ENCODE results near the gene ADAP1. TPM values are rescaled to one million over a fixed set of nuclear protein-coding genes. Genes with fewer than 3 reads are reported as not detected.
"Not testable (repeated sequence)": the region's sequence is repeated elsewhere in the genome, so short reads cannot be mapped to it uniquely, and the experiment has no call there.

ADAP1 gene
- total RNA-seq, 1 donor from 2014 or later, result 26.9 TPM

GRCh38 chr7:909358-910329, 44.8 kb downstream of the ADAP1 start:
- TF ChIP-seq CTCF (IDR thresholded peaks at IDR 0.05; ENCODE audit: insufficient read depth, low read length, severe bottlenecking), result no peak
- Histone ChIP-seq H3K4me3 (ENCODE audit: low read depth, low read length) (no peak overlapping the region), H3K27me3 (ENCODE audit: control insufficient read depth, insufficient read depth, low read length) (no peaks in the 10 kb centered on the region), H3K36me3 (ENCODE audit: control insufficient read depth, insufficient read depth, low read length) (no peaks in the 10 kb centered on the region)
- FAIRE-seq (no peak), DNase-seq (ENCODE audit: low read depth) (no peak)

- H3K36me3 ChIP-seq (ENCODE audit: control insufficient read depth, insufficient read depth, low read length); FAIRE-seq; DNase-seq (ENCODE audit: low read depth); H3K27me3 ChIP-seq (ENCODE audit: control insufficient read depth, insufficient read depth, low read length): not testable (repeated sequence)
- TF ChIP-seq CTCF (IDR thresholded peaks at IDR 0.05; ENCODE audit: insufficient read depth, low read length, severe bottlenecking), result peak; percentile 86
- H3K4me3 ChIP-seq (ENCODE audit: low read depth, low read length), result peak overlapping the region; percentile 17
These were observed 45.7 kb downstream of the ADAP1 start for GRCh38 chr7:908591-909357.

GRCh38 chr7:908159-908581, 46.3 kb downstream of the ADAP1 start:
- Histone ChIP-seq H3K27me3 (ENCODE audit: control insufficient read depth, insufficient read depth, low read length) (no peaks in the 10 kb centered on the region), H3K36me3 (ENCODE audit: control insufficient read depth, insufficient read depth, low read length) (no peaks in the 10 kb centered on the region), H3K4me3 (ENCODE audit: low read depth, low read length) (no peak overlapping the region)
- DNase-seq (ENCODE audit: low read depth) (no peak), FAIRE-seq (no peak)
- TF ChIP-seq CTCF (IDR thresholded peaks at IDR 0.05; ENCODE audit: insufficient read depth, low read length, severe bottlenecking), result no peak

GRCh38 chr7:907158-907980, 47.1 kb downstream of the ADAP1 start:
- no peak for FAIRE-seq

More at GRCh38 chr7:907158-907980, 47.1 kb downstream of the ADAP1 start:
- DNase-seq (ENCODE audit: low read depth), result no peak
- Histone ChIP-seq H3K4me3 (ENCODE audit: low read depth, low read length) (no peak overlapping the region), H3K36me3 (ENCODE audit: control insufficient read depth, insufficient read depth, low read length) (no peaks in the 10 kb centered on the region), H3K27me3 (ENCODE audit: control insufficient read depth, insufficient read depth, low read length) (no peaks in the 10 kb centered on the region)
- TF ChIP-seq CTCF (IDR thresholded peaks at IDR 0.05; ENCODE audit: insufficient read depth, low read length, severe bottlenecking), result no peak
